K562 (cell line): Measurements from ENCODE around the gene CCDC7. TPM values are rescaled to one million over a fixed set of nuclear protein-coding genes. Genes with fewer than 3 reads are reported as not detected.

Experiments
- KAT7 ChIP-seq: sonication (generic); formaldehyde crosslinking; IDR thresholded peaks from 2 replicates; pipeline ENCODE4 v1.8.0; 2022; ENCODE audit warnings: missing genetic modification reagents, mild to moderate bottlenecking, borderline replicate concordance
- LARP7 ChIP-seq: fragments of 450-650 bp; IDR thresholded peaks from 2 replicates; pipeline ENCODE4 v1.6.1; 2016
- MED1 ChIP-seq: sonication (generic); formaldehyde crosslinking; IDR thresholded peaks from 2 replicates; pipeline ENCODE4 v1.8.1; 2023; ENCODE audit warnings: missing genetic modification reagents, borderline replicate concordance
- TBP ChIP-seq: optimal IDR thresholded peaks from 2 replicates; pipeline ENCODE3; 2011; ENCODE audit warnings: low read depth, low read length, improper control_type of control experiment
- ZC3H11A ChIP-seq: IDR thresholded peaks from 2 replicates; pipeline ENCODE4 v1.6.1; 2012; ENCODE audit warnings: low read depth, low read length, improper control_type of control experiment
- ZFX ChIP-seq: sonication (generic); formaldehyde crosslinking; IDR thresholded peaks from 2 replicates; pipeline ENCODE4 v1.8.0; 2022; ENCODE audit warnings: mild to moderate bottlenecking, missing genetic modification reagents, moderate library complexity
- polyA plus RNA-seq, 8 experiments: library from polyadenylated mRNA; depleted of rRNA in 4 of 8; stranded (reverse) in 5 of 8; unstranded in 3 of 8; fragments of >200 nt; fragmentation: Nextera tagmentation in 2 of 8; fragmentation: Illumina TruSeq in 1 of 8; extraction: Ambion mirVana in 2 of 8; extraction: Trizol in 1 of 8; gene quantifications; 2 replicates each; pipeline versions ENCODE4 v1.2.1 to v1.2.3, GENCODE V29; 2011 to 2014; ENCODE audit warnings: inconsistent platforms in 1 of 8, missing spikeins in 1 of 8
- total RNA-seq, 7 experiments: library from RNA; depleted of rRNA in 6 of 7; stranded (reverse); fragments of >200 nt in 6 of 7; fragmentation: Illumina TruSeq in 2 of 7; extraction: Trizol in 2 of 7; gene quantifications; 2 replicates each; pipeline versions ENCODE4 v1.2.1 to v1.2.3, GENCODE V29; 2011 to 2021; ENCODE audit warnings: low replicate concordance in 1 of 7
- TF ChIP-seq, protein P1 (sequence below), 2 experiments: fragments of 450-650 bp; formaldehyde crosslinking in 1 of 2; IDR thresholded peaks; 2 replicates each; pipeline versions ENCODE4 v1.4.0 to v1.6.1; 2014 to 2020; ENCODE audit warnings: mild to moderate bottlenecking in 2 of 2, borderline replicate concordance in 1 of 2, low read depth in 1 of 2
- TF ChIP-seq, protein P2 (sequence below): fragments of 200-800 bp; sonication (Bioruptor generic); IDR thresholded peaks from 2 replicates; pipeline ENCODE4 v1.6.1; 2016; ENCODE audit warnings: missing genetic modification characterization, missing compliant biosample characterization
- TF ChIP-seq, protein P3 (sequence below): sonication (generic); formaldehyde crosslinking; IDR thresholded peaks from 2 replicates; pipeline ENCODE4 v1.8.0; 2023; ENCODE audit warnings: mild to moderate bottlenecking, missing genetic modification reagents
- TF ChIP-seq, protein P4 (sequence below): IDR thresholded peaks from 3 replicates; pipeline ENCODE4 v1.6.1; 2011; ENCODE audit warnings: borderline replicate concordance, mild to moderate bottlenecking, moderate library complexity; ENCODE audit not compliant: insufficient read length; ENCODE audit errors: extremely low read depth

CCDC7 gene
- total and polyA plus RNA-seq, 9 of the 15 experiments (the other 6 are each of a cell fraction or from before 2014, with no cell fraction given): 1.5 to 6.6 (median 2.7) TPM

DNA sequence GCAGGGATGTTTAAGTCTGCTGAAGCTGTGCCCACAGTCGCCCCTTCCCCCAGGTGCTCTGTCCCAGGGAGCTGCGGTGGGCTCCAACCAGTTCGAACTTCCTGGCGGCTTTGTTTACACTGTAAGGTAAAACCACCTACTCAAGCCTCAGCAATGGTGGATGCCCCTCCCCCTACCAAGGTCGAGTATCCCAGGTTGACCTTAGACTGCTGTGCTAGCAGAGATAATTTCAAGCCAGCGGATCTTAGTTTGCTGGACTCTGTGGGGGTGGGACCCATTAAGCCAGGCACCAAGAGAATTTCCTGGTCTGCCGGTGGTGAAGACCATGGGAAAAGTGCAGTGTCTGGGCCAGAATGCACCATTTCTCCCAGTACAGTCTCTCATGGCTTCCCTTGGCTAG, 56.0 kb downstream of the CCDC7 start (continued):
- TF ChIP-seq, protein P1, sequence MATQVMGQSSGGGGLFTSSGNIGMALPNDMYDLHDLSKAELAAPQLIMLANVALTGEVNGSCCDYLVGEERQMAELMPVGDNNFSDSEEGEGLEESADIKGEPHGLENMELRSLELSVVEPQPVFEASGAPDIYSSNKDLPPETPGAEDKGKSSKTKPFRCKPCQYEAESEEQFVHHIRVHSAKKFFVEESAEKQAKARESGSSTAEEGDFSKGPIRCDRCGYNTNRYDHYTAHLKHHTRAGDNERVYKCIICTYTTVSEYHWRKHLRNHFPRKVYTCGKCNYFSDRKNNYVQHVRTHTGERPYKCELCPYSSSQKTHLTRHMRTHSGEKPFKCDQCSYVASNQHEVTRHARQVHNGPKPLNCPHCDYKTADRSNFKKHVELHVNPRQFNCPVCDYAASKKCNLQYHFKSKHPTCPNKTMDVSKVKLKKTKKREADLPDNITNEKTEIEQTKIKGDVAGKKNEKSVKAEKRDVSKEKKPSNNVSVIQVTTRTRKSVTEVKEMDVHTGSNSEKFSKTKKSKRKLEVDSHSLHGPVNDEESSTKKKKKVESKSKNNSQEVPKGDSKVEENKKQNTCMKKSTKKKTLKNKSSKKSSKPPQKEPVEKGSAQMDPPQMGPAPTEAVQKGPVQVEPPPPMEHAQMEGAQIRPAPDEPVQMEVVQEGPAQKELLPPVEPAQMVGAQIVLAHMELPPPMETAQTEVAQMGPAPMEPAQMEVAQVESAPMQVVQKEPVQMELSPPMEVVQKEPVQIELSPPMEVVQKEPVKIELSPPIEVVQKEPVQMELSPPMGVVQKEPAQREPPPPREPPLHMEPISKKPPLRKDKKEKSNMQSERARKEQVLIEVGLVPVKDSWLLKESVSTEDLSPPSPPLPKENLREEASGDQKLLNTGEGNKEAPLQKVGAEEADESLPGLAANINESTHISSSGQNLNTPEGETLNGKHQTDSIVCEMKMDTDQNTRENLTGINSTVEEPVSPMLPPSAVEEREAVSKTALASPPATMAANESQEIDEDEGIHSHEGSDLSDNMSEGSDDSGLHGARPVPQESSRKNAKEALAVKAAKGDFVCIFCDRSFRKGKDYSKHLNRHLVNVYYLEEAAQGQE (IDR thresholded peaks at IDR 0.05; ENCODE audit: borderline replicate concordance): 0 out of 2 replicates have a peak, but pooled peaks have one; percentile 20
- TF ChIP-seq, protein P1 (CRISPR knock-in tag; IDR thresholded peaks at IDR 0.05; ENCODE audit: low read depth): no peak
- TF ChIP-seq KAT7 (CRISPR knock-in tag): no peak
- TF ChIP-seq, protein P2, sequence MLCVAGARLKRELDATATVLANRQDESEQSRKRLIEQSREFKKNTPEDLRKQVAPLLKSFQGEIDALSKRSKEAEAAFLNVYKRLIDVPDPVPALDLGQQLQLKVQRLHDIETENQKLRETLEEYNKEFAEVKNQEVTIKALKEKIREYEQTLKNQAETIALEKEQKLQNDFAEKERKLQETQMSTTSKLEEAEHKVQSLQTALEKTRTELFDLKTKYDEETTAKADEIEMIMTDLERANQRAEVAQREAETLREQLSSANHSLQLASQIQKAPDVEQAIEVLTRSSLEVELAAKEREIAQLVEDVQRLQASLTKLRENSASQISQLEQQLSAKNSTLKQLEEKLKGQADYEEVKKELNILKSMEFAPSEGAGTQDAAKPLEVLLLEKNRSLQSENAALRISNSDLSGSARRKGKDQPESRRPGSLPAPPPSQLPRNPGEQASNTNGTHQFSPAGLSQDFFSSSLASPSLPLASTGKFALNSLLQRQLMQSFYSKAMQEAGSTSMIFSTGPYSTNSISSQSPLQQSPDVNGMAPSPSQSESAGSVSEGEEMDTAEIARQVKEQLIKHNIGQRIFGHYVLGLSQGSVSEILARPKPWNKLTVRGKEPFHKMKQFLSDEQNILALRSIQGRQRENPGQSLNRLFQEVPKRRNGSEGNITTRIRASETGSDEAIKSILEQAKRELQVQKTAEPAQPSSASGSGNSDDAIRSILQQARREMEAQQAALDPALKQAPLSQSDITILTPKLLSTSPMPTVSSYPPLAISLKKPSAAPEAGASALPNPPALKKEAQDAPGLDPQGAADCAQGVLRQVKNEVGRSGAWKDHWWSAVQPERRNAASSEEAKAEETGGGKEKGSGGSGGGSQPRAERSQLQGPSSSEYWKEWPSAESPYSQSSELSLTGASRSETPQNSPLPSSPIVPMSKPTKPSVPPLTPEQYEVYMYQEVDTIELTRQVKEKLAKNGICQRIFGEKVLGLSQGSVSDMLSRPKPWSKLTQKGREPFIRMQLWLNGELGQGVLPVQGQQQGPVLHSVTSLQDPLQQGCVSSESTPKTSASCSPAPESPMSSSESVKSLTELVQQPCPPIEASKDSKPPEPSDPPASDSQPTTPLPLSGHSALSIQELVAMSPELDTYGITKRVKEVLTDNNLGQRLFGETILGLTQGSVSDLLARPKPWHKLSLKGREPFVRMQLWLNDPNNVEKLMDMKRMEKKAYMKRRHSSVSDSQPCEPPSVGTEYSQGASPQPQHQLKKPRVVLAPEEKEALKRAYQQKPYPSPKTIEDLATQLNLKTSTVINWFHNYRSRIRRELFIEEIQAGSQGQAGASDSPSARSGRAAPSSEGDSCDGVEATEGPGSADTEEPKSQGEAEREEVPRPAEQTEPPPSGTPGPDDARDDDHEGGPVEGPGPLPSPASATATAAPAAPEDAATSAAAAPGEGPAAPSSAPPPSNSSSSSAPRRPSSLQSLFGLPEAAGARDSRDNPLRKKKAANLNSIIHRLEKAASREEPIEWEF (CRISPR knock-in tag): no peak
- TF ChIP-seq, protein P3, sequence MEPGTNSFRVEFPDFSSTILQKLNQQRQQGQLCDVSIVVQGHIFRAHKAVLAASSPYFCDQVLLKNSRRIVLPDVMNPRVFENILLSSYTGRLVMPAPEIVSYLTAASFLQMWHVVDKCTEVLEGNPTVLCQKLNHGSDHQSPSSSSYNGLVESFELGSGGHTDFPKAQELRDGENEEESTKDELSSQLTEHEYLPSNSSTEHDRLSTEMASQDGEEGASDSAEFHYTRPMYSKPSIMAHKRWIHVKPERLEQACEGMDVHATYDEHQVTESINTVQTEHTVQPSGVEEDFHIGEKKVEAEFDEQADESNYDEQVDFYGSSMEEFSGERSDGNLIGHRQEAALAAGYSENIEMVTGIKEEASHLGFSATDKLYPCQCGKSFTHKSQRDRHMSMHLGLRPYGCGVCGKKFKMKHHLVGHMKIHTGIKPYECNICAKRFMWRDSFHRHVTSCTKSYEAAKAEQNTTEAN (CRISPR knock-in tag): no peak
- no peak for TF ChIP-seq LARP7
- no peak for TF ChIP-seq ZFX (CRISPR knock-in tag)
- TF ChIP-seq MED1 (CRISPR knock-in tag): no peak
- TF ChIP-seq, protein P4, sequence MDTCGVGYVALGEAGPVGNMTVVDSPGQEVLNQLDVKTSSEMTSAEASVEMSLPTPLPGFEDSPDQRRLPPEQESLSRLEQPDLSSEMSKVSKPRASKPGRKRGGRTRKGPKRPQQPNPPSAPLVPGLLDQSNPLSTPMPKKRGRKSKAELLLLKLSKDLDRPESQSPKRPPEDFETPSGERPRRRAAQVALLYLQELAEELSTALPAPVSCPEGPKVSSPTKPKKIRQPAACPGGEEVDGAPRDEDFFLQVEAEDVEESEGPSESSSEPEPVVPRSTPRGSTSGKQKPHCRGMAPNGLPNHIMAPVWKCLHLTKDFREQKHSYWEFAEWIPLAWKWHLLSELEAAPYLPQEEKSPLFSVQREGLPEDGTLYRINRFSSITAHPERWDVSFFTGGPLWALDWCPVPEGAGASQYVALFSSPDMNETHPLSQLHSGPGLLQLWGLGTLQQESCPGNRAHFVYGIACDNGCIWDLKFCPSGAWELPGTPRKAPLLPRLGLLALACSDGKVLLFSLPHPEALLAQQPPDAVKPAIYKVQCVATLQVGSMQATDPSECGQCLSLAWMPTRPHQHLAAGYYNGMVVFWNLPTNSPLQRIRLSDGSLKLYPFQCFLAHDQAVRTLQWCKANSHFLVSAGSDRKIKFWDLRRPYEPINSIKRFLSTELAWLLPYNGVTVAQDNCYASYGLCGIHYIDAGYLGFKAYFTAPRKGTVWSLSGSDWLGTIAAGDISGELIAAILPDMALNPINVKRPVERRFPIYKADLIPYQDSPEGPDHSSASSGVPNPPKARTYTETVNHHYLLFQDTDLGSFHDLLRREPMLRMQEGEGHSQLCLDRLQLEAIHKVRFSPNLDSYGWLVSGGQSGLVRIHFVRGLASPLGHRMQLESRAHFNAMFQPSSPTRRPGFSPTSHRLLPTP: no peak
- TF ChIP-seq TBP: no peak
- no peak for TF ChIP-seq ZC3H11A
